ENCODE data around the gene ARHGAP11A. TPM values are rescaled to one million over a fixed set of nuclear protein-coding genes. Genes with fewer than 3 reads are reported as not detected.

The ARHGAP11A gene, protein sequence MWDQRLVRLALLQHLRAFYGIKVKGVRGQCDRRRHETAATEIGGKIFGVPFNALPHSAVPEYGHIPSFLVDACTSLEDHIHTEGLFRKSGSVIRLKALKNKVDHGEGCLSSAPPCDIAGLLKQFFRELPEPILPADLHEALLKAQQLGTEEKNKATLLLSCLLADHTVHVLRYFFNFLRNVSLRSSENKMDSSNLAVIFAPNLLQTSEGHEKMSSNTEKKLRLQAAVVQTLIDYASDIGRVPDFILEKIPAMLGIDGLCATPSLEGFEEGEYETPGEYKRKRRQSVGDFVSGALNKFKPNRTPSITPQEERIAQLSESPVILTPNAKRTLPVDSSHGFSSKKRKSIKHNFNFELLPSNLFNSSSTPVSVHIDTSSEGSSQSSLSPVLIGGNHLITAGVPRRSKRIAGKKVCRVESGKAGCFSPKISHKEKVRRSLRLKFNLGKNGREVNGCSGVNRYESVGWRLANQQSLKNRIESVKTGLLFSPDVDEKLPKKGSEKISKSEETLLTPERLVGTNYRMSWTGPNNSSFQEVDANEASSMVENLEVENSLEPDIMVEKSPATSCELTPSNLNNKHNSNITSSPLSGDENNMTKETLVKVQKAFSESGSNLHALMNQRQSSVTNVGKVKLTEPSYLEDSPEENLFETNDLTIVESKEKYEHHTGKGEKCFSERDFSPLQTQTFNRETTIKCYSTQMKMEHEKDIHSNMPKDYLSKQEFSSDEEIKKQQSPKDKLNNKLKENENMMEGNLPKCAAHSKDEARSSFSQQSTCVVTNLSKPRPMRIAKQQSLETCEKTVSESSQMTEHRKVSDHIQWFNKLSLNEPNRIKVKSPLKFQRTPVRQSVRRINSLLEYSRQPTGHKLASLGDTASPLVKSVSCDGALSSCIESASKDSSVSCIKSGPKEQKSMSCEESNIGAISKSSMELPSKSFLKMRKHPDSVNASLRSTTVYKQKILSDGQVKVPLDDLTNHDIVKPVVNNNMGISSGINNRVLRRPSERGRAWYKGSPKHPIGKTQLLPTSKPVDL
- total RNA-seq (2022; extraction: Qiagen RNA extraction; ENCODE audit: low read depth): 51.9 to 115 TPM (median 77.3 TPM) in 5 replicates

DNA sequence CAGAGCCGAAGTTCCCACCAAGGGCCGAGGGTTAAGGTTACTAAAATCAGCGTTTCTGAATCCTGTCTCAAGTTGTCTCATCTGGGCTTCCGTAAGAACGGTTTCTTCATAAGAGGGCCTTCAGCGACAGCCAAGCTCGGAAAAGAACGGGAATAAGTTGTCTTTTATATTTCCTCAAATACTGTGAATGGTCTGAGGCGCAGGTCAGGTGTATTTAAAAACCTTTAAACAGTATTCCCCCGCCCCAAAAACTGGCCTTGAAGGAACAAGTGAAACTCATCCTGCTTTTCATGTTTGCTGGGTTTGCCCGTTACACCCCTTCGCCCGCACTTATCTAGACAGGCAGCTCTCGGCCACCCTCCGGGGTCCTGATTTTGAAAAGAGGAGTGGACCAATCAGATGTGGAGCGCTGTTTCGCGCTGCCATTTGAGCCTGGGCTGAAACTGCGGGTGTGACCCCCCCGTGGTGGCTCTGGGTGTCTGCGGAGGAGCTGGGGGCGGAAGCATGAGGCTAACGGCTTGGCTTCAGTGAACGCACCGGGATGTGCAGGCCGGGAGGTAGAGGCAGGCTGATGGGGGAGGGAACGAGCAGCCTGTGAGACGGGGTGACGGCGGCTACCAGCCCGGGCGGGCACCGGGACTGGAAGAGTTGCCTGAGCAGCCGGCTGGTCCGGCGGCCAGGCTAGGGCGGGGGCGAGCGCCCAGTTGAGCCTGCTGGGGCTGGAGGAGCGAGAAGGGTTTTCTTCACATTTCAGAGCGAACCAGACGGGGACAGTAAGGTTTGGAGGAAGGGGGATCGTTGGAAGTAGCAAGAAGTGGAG lies at the start of gene ARHGAP11A:
ARHGAP11A (plus strand) TSS at position 454 of the 820 bp plus-strand sequence. CDS start 708 bp downstream, outside the sequence.

DNA sequence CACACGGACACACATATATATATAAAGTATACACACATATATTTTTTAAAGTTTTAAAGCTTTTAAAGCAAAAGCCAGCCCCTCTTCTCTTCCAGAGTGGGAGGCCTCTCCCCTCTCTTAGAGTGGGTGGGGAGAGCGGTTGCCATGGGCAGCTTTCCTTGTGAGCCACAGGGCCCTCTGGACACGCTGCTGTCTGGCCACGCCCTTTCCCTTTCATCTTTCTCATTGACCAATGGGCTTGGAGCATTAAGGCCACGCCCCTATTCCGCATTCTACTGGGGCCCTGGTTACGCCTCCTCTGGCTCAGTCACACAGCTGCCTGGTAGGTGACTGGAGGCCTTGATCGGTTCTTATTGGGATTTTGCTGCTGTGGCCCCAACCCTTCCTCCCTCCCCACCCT lies 22.2 kb upstream of the ARHGAP11A start, which contains the start of gene GOLGA8N:
GOLGA8N (plus strand) TSS at position 306 of the 400 bp plus-strand sequence.

DNA sequence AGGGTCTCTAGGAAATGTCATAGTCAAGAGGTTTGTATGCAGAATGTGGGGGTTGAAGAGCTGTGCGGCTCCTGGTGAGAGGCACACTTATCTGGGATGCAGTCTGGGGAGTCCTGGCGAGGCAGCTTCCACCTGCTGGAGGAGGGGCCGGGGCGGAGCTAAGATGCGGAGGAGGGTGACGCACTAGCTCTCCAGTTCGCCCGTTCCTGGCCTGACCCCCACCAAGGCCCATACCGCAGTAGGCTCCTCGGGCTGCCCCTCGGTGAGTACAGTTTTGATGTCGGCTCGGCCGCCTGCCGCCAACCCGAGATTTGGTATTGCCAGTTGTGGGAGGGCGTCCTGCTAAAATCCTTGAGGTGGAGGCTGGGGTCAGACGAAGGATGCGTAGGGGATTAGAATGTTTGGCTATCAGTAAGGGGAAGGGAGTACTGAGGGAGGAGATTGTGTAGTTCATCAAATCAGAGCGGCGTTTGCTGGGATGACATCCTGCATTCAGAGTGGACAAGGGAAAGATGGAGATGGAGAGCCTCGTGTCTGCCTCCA lies 26.3 kb downstream of the ARHGAP11A start, which contains the start of gene SCG5:
SCG5 (plus strand) TSS at position 194 of the 543 bp plus-strand sequence. CDS start 1,883 bp downstream, outside the sequence.

Other genes with a start within 250 kb of the ARHGAP11A start
- 0.29 to 0.96 TPM (median 0.73 TPM) in 5 replicates for gene GOLGA8K, start 212.2 kb upstream of the ARHGAP11A start, total RNA-seq (2022; extraction: Qiagen RNA extraction; ENCODE audit: low read depth)
- 0.21 to 0.50 TPM (median 0.29 TPM) in 5 replicates for gene GOLGA8O, start 159.9 kb upstream of the ARHGAP11A start, total RNA-seq (2022; extraction: Qiagen RNA extraction; ENCODE audit: low read depth)
- 0.96 to 1.4 TPM (median 1.2 TPM) in 5 replicates for gene GOLGA8N, start 22.0 kb upstream of the ARHGAP11A start, total RNA-seq (2022; extraction: Qiagen RNA extraction; ENCODE audit: low read depth)
- 2.1 to 2.6 TPM (median 2.3 TPM) in 5 replicates for gene SCG5, start 26.2 kb downstream of the ARHGAP11A start, total RNA-seq (2022; extraction: Qiagen RNA extraction; ENCODE audit: low read depth)
- gene GREM1, start 102.5 kb downstream of the ARHGAP11A start, total RNA-seq (2022; extraction: Qiagen RNA extraction; ENCODE audit: low read depth): 6.6 to 19.2 TPM (median 7.8 TPM) in 5 replicates

Data from A549 treated with CpdA at 1 μM for 4 hours (cell line).